SK-N-DZ (cell line): ENCODE data around the gene PDE11A.
A peak's percentile ranks its signal among the peaks of the same experiment; 100 is the strongest.

Source experiments
- DNase-seq: peaks from one replicate; pipeline ENCODE4 v3.0.0-alpha.2; 2015; ENCODE audit warnings: low spot score

PDE11A gene

GRCh38 chr2:177727577-177728398 is 344.8 kb downstream of the PDE11A start:
- DNase-seq, result no peak

GRCh38 chr2:177726931-177727348 is 345.6 kb downstream of the PDE11A start:
- DNase-seq, result no peak

- peak; percentile 68 for DNase-seq
Measured at GRCh38 chr2:177724398-177725287, 347.9 kb downstream of the PDE11A start.

GRCh38 chr2:177723235-177723634 is 349.3 kb downstream of the PDE11A start:
- DNase-seq, result no peak

- DNase-seq, result peak; percentile 16
Measured at GRCh38 chr2:177721818-177722567, 350.6 kb downstream of the PDE11A start.

GRCh38 chr2:177721087-177721486 is 351.5 kb downstream of the PDE11A start:
- no peak for DNase-seq

GRCh38 chr2:177717831-177718618 is 354.6 kb downstream of the PDE11A start:
- DNase-seq, result no peak

- DNase-seq, result no peak
Measured at GRCh38 chr2:177716484-177716883, 356.1 kb downstream of the PDE11A start.

GRCh38 chr2:177715771-177716170 is 356.8 kb downstream of the PDE11A start:
- no peak for DNase-seq

GRCh38 chr2:177714704-177715103 is 357.9 kb downstream of the PDE11A start:
- DNase-seq, result no peak

GRCh38 chr2:177712462-177712861 is 360.1 kb downstream of the PDE11A start:
- DNase-seq, result peak; percentile 33

- no peak for DNase-seq
Measured at GRCh38 chr2:177711483-177712265, 360.9 kb downstream of the PDE11A start.

GRCh38 chr2:177710889-177711288 is 361.7 kb downstream of the PDE11A start:
- DNase-seq, result no peak

- no peak for DNase-seq
Measured at GRCh38 chr2:177709986-177710401, 362.6 kb downstream of the PDE11A start.

GRCh38 chr2:177708660-177709444 is 363.7 kb downstream of the PDE11A start:
- DNase-seq, result no peak

GRCh38 chr2:177708106-177708505 is 364.5 kb downstream of the PDE11A start:
- no peak for DNase-seq

GRCh38 chr2:177705511-177706173 is 366.9 kb downstream of the PDE11A start:
- no peak for DNase-seq

- DNase-seq, result no peak
Measured at GRCh38 chr2:177703159-177703558, 369.4 kb downstream of the PDE11A start.

GRCh38 chr2:177698281-177698680 is 374.3 kb downstream of the PDE11A start:
- peak; percentile 13 for DNase-seq
